Muscle of back (tissue), 11 donors: Measurements from ENCODE around the gene IL7R. TPM values are rescaled to one million over a fixed set of nuclear protein-coding genes. Genes with fewer than 3 reads are reported as not detected.

ENCODE experiments used
- DNase-seq, 3 donors: peaks; one replicate each; pipeline versions ENCODE4 v3.0.0 to v3.0.0-alpha.2; 2013
- polyA plus RNA-seq, 10 donors: library from polyadenylated mRNA; unstranded; fragments of 120-200 nt; gene quantifications; one replicate each; pipeline ENCODE4 v1.2.1, GENCODE V29; 2013; ENCODE audit not compliant: insufficient read length in 10 of 10

Gene IL7R
- polyA plus RNA-seq, 10 donors = 0.90 to 36.7 (median 1.7) TPM

DNA sequence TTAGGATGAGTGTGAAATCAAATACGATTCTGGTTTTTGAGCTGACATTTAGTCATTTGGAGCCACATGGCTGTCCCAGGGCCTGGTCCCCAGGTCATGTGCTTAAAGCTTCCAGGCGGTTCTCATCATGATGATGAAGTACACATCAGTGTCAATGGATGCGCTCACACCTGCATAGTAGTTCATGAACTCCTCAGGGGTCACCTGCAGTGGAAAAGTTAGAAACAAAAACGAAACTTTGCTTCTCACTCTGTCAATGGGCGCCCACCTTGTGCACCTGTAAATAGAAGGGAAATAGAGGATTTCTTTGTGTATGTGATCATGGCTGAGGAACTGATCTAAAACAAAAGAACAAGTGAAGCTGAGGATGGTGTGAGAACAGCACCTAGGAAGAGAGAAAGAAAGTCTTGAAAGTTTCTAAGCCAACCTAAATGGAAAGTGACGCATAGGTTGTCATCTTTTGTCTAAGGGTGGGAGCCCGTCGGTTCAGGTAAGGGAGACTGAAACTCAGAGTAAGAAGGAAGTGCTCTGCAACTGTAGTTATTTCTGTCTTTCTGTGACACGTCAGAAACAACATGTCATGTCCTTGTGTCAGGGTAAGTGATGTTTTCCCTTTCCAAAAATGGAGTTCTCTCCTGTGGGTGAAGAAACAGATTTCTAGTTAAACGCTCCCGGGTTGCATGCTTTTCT lies 47.9 kb downstream of the IL7R start:
- DNase-seq = no peak

DNA sequence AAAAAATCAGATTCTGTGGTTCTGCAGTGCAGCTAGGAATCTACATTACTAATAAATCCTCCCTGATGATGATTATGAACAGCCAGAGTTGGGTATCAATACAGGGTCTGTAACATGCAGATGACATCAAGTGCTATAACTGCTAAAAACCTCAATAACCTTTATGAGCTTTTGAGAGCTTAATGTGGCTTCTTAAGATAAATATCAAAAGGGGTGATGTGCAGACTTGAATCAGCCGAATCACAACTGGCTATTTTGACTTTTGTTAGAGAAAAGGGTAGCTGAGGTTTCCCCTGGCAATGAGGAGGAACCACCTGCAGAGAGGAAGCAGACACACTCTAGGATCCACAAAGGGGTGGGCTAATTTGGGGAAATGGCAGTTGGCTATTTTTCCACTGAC lies 51.5 kb downstream of the IL7R start:
- peak in 1 of 3 donors; percentile 24 for DNase-seq

DNA sequence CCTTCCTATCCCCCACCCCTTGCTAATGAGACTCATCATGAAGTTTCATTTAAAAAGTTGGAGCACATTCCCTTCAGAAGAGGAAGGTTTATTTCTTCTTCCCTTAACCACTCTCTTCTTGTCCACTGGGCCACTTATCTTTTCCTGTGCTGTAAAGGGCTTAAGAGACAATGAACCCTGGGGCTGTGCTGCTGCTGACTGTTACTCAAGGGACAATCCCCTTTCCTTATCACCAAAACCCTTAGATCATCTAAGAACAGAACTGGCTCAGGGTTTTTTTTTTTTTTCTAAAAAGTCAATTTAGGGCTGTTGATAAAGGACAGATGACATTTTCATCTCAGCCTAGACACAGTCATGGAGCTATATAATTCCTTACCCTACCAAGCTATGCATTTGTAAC lies 52.1 kb downstream of the IL7R start:
- DNase-seq = no peak

DNA sequence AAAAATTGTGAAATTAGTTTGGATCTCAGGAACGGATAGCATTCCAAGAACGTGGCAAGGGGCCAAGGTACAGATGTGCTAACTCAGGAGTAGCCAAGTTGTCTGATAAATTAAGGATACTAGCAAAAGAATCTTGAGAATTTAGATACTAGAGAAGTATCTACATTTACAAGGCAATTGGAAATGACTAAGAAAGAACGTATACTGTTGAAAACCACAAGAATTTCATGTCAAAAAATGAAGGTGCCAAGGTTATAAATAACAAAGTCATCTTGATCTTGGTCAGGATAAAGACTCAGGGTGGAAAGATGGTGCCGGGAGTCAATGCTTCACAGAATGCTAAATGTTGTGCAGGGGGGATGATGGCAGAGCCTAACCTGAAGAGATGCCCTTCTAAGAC lies 62.5 kb downstream of the IL7R start:
- peak in 2 of 3 donors; percentile 3 to 95 for DNase-seq

DNA sequence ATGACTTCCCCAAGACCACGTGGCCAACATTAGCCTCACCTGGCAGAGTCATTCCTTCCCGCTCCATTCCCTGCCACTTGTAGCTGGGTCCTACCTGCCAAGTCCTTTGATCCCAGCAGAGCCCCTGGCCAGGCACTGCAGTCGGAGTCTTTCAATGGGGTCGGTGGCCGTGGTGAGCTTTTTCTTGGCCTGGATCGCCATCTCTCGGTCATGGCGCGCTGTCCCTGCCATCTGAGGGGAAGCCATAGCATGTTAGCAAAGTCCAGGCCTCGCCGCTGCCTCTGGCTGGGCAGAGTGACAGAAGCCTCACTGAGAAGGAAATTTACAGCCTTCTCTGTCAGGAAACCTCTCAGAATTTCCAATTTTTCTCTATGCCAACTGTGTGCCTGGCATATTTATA lies 64.2 kb downstream of the IL7R start:
- DNase-seq = no peak

DNA sequence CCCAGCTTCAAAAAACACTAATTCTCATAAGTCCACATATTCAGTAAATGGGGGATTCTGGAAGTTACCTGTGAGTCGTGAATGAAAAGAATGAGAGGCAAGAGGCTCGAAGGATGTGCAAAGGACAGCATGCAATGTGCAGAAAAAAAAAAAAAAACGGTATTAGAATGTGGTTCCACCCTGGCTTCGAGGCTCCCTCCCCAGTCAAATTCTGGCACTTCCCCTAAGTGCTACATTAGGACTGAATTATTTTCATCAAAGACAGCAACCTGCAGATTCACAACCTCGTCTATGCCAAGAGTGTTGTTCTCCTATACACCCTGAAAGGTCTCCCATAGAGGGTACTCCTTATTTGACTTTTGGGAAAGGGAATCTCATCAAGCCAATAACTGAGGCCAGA lies 65.2 kb downstream of the IL7R start:
- no peak for DNase-seq

DNA sequence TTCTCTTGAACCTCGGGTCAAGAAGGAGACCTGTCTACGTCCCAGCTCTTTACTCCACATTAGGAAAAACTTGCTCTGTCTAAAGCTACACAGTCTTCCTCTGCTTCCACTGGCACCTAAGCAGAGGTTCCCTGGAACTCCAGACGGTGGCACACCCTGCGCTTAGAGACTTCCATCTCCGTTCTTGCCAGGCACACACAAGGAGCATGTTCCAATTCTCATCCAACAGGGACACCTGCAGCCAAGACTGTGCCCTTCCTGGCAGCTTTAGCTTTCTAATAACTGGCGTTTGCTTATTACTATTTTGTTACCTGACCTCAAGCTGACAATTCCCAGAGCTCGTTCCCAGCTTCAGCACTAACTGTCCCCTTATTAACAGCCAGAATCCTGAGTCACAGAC lies 65.8 kb downstream of the IL7R start:
- DNase-seq = no peak

DNA sequence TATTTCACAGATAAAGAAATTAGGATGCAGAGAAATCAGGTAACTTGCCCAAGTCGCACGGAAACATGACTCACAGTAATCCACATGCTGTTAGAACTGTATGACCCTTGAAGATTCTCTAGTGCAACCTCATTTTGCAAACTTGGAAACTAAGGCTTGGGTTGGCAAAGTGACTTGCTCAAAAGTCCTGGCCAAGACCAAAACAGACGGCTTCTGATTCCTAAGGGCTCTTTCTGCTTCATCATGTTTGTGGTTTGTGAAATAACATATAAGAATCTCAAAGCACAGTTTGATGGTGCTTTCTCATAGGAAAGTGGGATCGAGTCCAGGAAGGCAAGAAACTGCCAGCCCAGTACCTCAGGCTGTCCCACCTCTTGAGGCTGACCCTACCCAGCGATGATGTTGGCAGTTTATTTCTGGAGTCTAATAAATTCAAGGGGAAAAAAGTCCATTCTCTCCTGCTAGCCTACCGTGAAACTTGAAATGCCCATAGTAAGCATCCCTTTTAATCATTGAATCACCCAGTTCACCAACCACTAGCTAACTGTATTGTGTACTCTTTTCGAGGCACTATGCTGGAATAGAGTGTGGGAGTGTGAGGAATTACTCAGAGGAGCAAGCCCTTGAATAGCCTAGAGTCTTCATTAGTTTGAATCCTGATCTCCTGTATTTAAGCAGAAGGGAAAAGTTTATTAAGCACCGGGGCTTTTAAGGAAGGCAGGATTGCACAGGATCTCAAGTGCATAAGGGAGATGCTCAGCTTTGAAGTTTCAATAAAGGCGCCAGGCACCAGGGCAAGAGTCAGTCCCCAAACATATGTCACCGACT lies 67.6 kb downstream of the IL7R start:
- DNase-seq = peak in 2 of 3 donors; percentile 2 to 71

DNA sequence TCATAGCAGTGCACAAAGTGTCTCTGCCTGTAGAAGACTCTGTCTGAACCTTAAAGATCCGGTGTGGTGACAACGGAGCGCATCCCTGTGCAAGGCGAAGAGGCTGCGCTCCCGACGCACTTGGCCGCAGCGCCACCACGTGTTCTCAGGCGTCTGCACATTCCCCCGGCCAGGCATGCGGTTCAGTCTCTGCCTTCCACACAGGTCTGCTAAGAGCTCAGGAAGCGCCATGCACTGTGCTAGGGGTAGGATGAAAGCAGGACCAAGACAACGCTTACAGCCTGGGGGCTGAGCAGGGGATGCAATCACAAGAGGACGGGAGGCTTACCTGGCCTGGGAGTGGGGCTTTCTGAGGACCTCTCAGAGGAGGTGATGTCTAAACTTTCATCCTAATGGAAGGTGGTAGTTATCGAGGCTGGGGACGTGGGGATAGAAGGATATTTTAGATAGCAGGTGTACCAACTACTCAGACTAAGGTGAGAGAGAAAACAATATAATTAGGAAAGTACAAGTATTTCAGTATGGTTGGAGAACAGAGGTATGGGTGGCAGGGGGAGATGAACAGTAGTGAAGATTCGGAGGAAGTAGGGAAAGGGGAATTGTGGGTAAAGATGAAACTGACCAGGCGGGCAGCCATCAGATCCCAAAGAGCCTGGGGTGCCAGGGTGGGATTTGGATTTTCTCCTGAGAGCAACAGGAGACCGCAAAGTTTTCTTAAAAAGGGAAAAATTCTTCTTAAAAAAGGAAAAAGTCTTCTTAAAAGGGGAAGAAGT lies 68.4 kb downstream of the IL7R start:
- peak; percentile 53 to 78 (median 67) for DNase-seq

DNA sequence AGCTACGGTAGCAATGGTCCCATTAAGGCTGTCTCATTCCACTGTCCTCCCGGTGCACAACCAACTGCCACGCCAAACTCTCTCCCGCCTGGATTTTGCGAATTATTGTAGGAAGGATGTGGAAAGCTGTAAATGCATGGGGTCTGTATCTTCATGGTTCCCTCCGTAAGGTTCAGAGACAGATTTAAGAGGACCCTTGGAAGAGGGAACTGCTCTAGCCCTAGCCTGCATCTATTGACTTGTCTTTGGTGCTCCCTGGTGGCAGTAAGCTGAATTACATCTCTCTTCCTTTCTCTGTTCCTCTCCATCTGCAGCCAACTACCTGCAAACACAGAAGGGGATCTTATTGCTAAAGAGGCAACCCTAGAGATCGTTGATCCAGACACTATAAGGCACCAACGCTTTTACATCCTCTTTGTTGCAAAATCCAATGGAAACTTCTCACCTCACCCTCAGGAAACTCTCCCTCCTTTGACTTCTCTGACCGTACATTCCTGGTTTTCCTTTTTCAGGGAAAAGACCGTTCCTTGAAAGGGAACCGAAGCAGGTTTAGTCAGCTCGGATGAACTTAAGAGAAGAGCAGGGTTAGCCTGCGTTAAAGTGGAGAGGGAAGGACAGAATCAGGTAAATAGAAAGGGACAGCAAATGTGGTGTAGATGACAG lies 69.8 kb downstream of the IL7R start:
- peak; percentile 47 to 78 (median 71) for DNase-seq

Other genes starting within 250 kb of the IL7R start
- gene SPEF2, start 239.0 kb upstream of the IL7R start, polyA plus RNA-seq = 10 to 100 TPM in 4 of 10 donors, 1 to 10 TPM in 6; 5.5 to 16.1 (median 8.0) TPM
- gene CAPSL, start 81.7 kb downstream of the IL7R start, polyA plus RNA-seq = not detected
- 10 to 100 TPM in 9 of 10 donors, 1 to 10 TPM in 1; 5.8 to 53.0 (median 29.9) TPM for gene UGT3A1, start 134.5 kb downstream of the IL7R start, polyA plus RNA-seq
- 1 to 10 TPM in 2 of 10 donors, under 1 TPM in 8; 0.32 to 2.4 (median 0.48) TPM for gene UGT3A2, start 210.0 kb downstream of the IL7R start, polyA plus RNA-seq